GM08714 (cell line): Measurements from ENCODE around the gene PUS3.

ENCODE experiments used
- H3K4me3 ChIP-seq: fragments of 200-500 bp; sonication (Bioruptor generic); 2 replicates; pipeline ENCODE4 v1.5.1; 2014; ENCODE audit warnings: mild to moderate bottlenecking, low read length, inconsistent platforms
- ZNF274 ChIP-seq: IDR thresholded peaks from 2 replicates; pipeline ENCODE4 v1.6.1; 2012; ENCODE audit warnings: mild to moderate bottlenecking, low read depth, low read length

PUS3 gene

GRCh38 chr11:125945011-125945796 lies 42.2 kb upstream of the PUS3 start:
- no peak overlapping the region for H3K4me3 ChIP-seq
- TF ChIP-seq ZNF274 = no peak

DNA sequence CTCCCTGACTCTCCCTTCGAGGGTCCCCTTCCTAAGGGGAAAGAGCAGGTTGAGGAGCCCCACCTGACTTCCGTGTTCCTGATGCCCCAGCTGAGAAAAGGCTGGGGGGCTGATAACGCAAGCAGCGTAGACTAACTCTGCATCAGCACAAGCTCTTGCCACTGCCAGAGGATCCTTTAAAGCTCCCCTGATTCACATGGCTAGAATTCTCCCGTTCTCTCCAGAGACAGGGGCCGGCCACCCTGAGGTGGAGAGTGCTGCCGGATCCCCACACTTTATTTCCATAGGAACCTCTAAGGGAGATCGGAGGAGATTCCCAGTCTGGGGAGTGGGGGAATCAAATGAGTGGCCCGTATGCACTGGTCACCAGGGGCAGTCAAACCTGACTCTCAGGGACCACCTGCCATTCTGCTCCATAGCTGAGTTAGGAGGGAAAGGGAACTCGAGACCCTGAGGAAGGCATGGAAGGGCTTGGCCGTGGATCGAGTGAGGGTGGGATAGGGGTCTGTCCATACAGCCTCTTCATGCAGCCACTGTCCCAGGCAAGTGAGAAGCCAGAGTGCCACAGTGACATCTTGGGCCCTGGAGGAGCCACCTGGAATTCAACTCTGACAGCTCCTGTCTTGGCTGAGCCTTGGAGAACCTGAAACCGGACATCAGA lies 41.5 kb upstream of the PUS3 start:
- H3K4me3 ChIP-seq = no peak overlapping the region
- TF ChIP-seq ZNF274 = no peak

DNA sequence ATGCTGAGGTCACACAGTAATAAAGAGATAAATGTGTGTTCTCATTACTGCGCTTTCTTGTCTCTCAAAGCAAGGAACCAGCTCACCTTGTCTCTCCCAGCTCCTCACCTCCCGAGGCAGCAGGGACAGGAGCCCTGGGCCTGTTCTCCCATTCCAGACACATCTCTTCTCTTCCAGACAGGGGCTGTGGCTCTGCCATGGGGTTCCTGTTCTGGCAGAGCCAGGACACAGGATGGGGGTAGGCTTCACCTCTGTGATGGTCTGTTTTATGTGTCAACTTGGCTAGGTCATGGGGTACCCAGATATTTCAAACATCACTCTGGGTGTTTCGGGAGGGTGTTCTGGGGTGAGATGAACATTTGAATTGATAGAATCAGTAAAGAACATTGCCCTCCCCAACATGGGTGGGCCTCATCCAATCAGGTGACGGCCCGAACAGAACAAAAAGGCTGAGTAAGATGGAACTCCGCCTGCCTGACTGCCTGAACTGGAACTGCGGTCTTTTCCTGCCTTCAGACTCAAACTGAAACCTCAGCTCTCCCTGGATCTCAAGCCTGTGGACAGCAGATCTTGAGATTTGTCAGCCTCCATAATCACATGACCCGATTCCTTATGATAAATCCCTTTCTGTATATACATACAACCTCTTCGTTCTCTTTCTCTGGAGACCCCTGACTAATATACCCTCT lies 40.8 kb upstream of the PUS3 start:
- TF ChIP-seq ZNF274 = no peak
- H3K4me3 ChIP-seq = no peak overlapping the region

- no peak overlapping the region for H3K4me3 ChIP-seq
- no peak for TF ChIP-seq ZNF274
Observed at GRCh38 chr11:125942771-125943428, 39.9 kb upstream of the PUS3 start.

- no peak for TF ChIP-seq ZNF274
- H3K4me3 ChIP-seq = no peak overlapping the region
Observed at GRCh38 chr11:125941619-125942611, 38.9 kb upstream of the PUS3 start.

DNA sequence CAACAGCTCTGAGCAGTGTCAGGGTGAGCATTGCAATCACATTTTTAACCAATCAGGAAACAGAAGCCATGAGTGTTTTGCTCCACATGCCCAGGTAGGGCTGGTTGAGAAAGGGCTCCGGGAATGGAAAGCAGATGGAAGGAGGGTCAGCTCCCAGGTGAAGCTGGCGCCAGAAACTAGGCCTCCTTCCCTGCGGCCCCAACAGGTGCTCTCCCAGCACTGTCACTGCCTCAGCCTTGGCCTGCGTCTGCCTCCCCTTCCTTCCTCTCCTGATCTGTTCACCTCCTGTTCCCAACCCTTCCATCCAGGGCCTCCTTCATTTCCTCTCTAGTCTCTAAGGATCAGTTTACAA lies 38.2 kb upstream of the PUS3 start:
- TF ChIP-seq ZNF274 = no peak
- no peak overlapping the region for H3K4me3 ChIP-seq

- TF ChIP-seq ZNF274 = no peak
- no peak overlapping the region for H3K4me3 ChIP-seq
Observed at GRCh38 chr11:125940145-125940544, 37.1 kb upstream of the PUS3 start.

- TF ChIP-seq ZNF274 = no peak
- no peak overlapping the region for H3K4me3 ChIP-seq
Observed at GRCh38 chr11:125939081-125939521, 36.1 kb upstream of the PUS3 start.

DNA sequence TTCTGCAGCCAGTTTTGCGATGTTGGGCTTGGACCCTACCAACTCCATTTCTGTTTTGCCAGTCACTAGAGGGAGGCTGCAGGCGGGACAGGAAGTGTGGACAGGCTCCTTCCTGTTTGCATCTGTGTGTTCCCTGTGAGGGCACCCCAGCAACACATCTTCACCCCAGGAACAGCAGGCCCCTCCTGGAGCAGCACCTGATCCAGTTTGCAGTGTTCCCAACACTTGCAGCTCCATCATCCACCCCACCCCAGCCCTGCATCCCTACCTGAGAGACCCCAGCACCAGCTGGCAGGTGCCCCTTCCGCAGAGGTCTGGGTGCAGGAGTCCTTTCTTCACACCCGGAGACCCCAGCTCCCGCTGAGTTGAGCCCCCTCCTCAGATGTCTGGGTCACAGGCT lies 35.4 kb upstream of the PUS3 start:
- H3K4me3 ChIP-seq = no peak overlapping the region
- no peak for TF ChIP-seq ZNF274

DNA sequence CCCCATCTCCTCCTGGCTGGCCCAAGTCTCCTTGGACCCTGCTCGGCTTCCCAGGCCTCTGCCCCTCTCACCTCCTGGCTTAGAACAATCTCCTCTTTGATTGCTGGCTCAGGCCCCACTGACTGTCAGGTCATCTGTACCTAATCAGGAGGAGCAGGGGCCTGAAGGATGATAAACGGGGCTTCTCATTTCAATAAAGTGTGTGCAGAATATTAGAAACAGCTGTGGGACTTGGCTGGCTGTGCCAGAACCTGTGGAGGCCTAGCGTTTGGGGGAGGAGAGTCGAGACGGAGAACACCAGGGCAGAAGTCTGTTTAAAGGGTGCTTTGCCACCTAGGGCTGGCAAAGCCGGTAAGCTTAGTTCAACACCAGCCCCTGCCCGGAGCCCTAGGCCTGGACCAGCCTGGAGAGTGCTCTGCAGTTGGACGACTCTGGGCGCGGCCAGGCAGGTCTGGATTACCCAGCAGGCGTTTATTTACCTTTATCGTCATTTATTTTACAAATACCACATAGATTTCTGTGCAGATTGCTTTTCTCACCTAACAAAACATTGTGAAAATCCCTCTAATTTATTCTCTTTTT lies 32.7 kb upstream of the PUS3 start:
- H3K4me3 ChIP-seq = no peak overlapping the region
- TF ChIP-seq ZNF274 = no peak

DNA sequence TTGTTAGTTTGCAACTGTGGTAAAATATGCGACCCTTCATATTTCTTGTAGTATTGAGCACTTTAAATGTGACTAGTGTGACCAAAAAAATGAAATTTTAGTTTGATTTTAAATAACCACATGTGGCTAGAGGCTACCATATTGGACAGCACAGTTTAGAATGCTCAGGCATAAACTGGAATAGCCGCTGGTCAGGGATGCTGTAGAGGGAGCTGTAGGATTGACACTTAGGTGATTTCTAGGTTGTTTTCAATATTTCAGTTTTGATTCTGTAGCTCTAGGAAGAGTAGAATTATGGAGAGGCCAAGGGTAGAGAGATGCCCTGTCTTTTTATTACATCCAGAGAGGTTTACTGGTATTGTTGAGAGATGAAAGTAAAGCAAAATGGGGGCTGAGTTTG lies 32.0 kb upstream of the PUS3 start:
- no peak for TF ChIP-seq ZNF274
- no peak overlapping the region for H3K4me3 ChIP-seq

- no peak overlapping the region for H3K4me3 ChIP-seq
- no peak for TF ChIP-seq ZNF274
Observed at GRCh38 chr11:125934473-125934872, 31.5 kb upstream of the PUS3 start.
